Cardiac fibroblast (primary cell): Measurements from ENCODE around the gene ZFR.
A peak's percentile ranks its signal among the peaks of the same experiment; 100 is the strongest.
"Not testable (repeated sequence)": the region's sequence is repeated elsewhere in the genome, so short reads cannot be mapped to it uniquely, and the experiment has no call there.

Experiments used
- DNase-seq, 2 donors: peaks; one replicate each; pipeline versions ENCODE4 v3.0.0 to v3.0.0-alpha.2; 2010; ENCODE audit warnings: low read depth in 2 of 2
- H3K4me3 ChIP-seq, 2 donors: replicated peaks in 1 of 2; 1 replicate in 1 of 2; 2 replicates in 1 of 2; pipeline ENCODE4 v1.5.1; 2011; ENCODE audit warnings: low read depth in 2 of 2, low read length in 2 of 2, mild to moderate bottlenecking in 2 of 2, moderate library complexity in 1 of 2
- TF ChIP-seq, protein P1 (sequence below): IDR thresholded peaks from one replicate; pipeline ENCODE4 v1.5.1; 2011; ENCODE audit warnings: low read depth, mild to moderate bottlenecking, low read length, inconsistent platforms

The ZFR gene

DNA sequence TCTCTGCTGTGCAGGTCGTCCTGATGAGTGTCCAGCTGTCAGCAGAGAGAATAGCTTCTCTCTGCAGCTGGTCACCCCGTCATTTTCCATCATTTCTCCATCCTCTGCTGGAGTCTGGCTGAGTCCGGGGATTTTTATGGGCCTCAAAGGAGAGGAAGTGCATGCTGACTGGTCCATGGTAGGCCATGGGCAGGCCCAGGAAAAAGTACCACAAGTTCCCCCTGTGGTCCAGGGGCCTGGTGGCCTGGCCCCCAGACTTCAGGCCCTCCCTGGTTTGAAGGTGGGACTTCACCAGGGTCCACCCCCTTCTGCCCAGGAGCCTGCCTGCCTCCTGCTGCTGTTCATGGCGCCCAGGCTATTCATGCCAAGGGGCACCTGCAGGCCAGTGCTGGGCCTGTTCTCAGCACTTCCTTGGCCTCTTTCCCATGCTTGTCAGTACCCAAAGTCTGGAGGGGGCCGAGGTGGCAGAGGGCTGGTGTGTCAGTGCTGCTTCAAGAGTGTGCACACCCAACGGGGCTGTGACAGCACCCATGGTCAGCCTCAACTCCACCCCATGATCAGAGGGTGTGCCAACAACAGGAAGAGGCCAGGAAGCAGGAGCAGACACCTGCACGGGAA lies 124.5 kb downstream of the ZFR start:
- no peak for DNase-seq
- TF ChIP-seq, protein P1, sequence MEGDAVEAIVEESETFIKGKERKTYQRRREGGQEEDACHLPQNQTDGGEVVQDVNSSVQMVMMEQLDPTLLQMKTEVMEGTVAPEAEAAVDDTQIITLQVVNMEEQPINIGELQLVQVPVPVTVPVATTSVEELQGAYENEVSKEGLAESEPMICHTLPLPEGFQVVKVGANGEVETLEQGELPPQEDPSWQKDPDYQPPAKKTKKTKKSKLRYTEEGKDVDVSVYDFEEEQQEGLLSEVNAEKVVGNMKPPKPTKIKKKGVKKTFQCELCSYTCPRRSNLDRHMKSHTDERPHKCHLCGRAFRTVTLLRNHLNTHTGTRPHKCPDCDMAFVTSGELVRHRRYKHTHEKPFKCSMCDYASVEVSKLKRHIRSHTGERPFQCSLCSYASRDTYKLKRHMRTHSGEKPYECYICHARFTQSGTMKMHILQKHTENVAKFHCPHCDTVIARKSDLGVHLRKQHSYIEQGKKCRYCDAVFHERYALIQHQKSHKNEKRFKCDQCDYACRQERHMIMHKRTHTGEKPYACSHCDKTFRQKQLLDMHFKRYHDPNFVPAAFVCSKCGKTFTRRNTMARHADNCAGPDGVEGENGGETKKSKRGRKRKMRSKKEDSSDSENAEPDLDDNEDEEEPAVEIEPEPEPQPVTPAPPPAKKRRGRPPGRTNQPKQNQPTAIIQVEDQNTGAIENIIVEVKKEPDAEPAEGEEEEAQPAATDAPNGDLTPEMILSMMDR: no peak
- H3K4me3 ChIP-seq: no peak overlapping the region

DNA sequence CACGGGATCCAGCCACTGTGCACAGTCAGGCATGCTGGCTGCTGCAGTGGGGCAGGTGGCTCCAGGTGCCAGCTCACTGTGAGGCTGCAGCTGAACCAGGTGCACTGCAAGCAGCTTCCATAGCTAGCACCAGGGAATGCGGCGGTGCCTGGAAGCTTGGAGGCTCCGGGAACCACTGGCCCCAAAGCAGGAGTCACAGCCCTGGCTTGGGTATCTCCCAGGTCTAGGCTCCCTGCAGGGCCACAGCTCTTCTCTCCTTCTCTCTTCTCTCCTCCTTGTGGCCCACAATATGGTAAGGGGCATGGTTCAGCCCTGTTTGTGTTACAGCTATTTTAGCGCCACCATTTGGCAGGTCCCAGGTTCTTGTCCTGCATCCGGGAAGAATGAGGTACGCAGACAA lies 125.1 kb downstream of the ZFR start:
- no peak overlapping the region for H3K4me3 ChIP-seq
- TF ChIP-seq, protein P1: no peak
- DNase-seq: no peak

DNA sequence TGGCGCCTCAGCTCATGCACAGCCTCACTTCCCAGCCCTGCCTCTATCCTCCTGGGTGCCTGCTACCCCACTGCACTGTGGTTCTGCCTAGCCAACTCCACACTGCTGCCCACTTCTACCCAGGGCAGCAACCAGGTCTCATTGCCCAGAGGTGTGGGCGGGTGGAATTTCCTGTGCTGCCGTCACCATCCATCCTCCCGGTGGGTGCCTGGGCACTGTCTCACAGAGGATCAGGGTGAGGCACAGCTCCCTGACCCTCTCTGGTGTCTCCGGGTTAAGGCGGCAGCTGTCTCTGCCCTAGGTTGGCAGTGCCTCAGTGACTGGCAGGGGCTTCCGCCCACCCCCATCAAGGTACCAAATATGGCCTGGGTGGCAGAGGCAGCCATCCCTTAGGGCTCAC lies 127.5 kb downstream of the ZFR start:
- H3K4me3 ChIP-seq: no peak overlapping the region
- TF ChIP-seq, protein P1: no peak
- no peak for DNase-seq

DNA sequence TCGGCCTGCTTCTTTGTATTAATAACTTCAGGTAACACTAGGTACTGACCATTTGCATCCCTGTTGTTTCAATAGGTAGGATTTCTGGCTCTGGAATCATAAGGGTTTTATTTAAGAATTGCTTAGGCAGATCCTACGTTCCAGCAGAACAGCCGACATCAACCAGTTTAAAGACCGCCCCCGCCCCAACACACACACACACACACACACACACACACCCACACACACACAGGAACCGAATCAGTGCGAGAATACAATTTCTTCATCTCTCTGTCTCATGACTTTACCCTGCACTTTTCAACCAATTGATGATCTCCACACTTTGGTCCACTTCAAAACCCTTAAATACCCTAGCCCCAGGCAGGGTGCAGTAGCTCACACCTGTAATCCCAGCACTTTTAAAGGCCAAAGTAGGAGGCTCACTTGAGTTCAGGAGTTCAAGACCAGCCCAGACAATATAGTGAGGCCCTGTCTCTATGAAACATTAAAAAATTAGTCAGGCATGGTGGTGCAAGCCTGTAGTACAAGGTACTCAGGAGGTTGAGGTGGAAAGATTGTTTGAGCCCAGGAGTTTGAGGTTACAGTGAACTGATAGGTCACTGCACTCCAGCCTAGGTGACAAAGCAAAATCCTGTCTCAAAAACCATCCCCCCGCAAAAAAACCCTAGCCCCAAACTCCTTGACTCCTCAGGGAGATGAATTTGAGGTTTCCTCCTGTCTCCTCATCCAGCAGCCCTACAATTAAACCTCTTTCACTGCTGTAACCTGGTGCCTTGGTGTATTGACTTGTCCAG lies 129.1 kb downstream of the ZFR start:
- TF ChIP-seq, protein P1: no peak
- no peak for DNase-seq
- H3K4me3 ChIP-seq: no peak overlapping the region

DNA sequence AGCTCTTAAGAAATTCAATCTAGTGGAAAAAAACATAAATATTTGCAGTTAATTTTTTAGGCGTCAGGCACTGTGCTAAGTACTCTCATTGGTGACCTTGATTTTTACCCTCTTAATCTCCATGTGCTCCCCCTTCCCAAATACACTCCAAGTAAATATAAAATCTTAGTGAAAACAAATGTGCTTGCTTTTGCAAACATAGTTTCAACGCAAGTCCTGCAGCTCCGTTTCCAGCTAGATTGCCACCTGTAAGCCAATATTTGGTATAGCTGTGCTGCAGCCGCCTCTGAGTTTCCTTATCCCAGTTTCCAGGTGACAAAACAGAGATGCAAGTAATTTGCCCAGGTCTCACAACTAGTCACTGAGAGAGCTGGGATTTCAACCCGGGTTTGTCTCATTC lies 129.9 kb downstream of the ZFR start:
- DNase-seq: no peak
- TF ChIP-seq, protein P1: no peak
- no peak overlapping the region for H3K4me3 ChIP-seq

DNA sequence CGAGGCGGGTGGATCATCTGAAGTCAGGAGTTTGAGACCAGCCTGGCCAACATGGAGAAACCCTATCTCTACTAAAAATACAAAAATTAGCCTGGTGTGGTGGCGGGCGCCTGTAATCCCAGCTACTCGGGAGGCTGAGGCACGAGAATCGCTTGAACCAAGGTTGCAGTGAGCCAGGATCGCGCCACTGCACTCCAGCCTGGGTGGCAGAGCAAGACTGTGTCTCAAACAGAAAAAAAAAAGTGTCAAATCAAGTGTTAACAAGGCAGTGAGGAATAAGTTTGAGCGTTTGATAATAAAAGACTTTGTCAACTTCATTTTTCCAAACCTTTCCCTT lies 130.4 kb downstream of the ZFR start:
- H3K4me3 ChIP-seq, DNase-seq: not testable (repeated sequence)

DNA sequence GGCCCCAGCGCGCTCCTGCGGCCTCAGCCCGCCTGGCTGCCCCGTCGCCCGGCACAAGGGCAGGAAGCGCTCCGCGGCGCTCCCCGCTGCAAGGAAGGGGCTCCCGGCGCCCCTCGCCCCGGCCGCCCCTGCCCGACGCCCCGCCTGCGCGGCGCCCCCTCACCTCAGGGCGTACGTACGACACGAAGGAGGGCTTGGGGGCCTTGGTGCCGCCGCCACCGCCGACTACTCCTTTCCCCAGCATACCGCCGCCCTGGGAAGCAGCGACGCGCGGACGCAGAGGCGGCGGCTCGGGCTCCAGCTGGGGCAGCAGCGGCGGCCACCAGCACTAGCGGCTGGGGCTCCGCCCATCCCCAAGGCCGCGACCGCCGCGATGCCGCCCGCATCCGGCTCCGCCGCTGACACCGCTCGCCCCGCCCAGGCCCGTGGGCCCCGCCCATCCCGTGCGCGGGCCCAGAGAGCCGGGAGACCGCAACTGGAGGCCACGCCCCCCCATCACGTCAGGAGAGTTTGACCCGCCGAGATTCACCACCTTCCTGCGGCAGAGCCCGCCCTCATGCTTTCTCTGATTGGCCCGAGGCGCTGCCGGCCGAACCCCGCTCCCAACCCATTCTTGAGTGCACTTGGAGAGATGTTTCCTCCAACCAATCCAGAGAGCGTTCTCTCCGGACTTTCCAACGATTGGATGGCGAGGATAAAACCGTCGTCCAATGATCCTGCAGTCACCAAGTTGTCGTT lies 131.8 kb downstream of the ZFR start, which contains the start of gene MTMR12:
Gene MTMR12 (minus strand): TSS at position 345 of the 738 bp plus-strand sequence. CDS start 101 bp downstream, at position 244.
- peak within 1 kb of the TSS; percentile 72 to 79 for H3K4me3 ChIP-seq
- TF ChIP-seq, protein P1: no peak
- DNase-seq: peak; percentile 99 to 100
